Ramos (cell line): ENCODE measurements around the gene TRAPPC10.

Source experiments
- in situ Hi-C: fragments of 300-500 bp; cut with MboI; formaldehyde crosslinking; loops from one replicate; pipeline ENCODE4 v1.14.3; 2022; ENCODE audit warnings: low sequenced_read_pairs; ENCODE audit not compliant: unreplicated experiment

Gene TRAPPC10

GRCh38 chr21:44027607-44028286, 15.6 kb downstream of the TRAPPC10 start:
- in situ Hi-C loops, result loop anchor here (25.0 kb wide), 1 partner anchor 760 kb away; no protein-coding TSS in a partner anchor

- in situ Hi-C loops, result loop anchor here (25.0 kb wide), 1 partner anchor 759 kb away; no protein-coding TSS in a partner anchor
Observed at GRCh38 chr21:44028287-44028659, 16.2 kb downstream of the TRAPPC10 start.

DNA sequence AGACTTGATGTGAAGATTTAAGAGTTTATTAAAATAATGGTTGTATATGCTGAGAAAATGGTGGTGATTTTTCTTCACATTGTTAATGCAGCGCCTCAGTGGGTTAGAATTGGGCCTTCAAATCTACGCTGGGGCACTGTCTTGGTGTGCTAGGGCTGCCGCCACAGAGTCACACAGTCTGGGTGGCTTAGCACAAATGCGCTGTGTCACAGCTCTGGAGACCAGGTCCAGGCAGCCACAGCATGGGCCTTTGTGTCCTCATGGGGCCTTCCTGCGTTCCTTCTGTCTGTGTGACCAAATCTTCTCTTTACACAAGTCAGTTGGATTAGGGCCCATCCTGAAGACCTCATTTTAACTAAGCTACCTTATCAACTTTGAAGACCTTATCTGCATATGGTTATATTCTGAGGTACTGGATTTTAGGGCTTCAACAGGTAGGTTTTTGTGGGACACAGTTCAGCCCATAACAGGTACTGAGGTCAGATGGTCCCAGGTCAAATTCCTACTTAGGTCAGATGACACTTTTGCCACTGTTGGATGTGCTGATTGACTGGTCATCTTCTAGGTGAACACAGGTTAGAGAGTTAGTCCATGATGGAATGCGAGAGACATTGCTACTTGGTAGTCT, 17.5 kb downstream of the TRAPPC10 start:
- in situ Hi-C loops, result loop anchor here (5.0 to 25.0 kb wide), 2 partner anchors 38 to 758 kb away; no protein-coding TSS in a partner anchor

- in situ Hi-C loops, result loop anchor here (25.0 kb wide), 1 partner anchor 752 kb away; no protein-coding TSS in a partner anchor
Observed at GRCh38 chr21:44035244-44035643, 23.1 kb downstream of the TRAPPC10 start.

GRCh38 chr21:44038063-44038462, 26.0 kb downstream of the TRAPPC10 start:
- in situ Hi-C loops, result loop anchor here (25.0 kb wide), 1 partner anchor 749 kb away; no protein-coding TSS in a partner anchor

- in situ Hi-C loops, result loop anchor here (25.0 kb wide), 1 partner anchor 747 kb away; no protein-coding TSS in a partner anchor
Observed at GRCh38 chr21:44039828-44040227, 27.7 kb downstream of the TRAPPC10 start.

GRCh38 chr21:44043613-44044012, 31.5 kb downstream of the TRAPPC10 start:
- in situ Hi-C loops, result loop anchor here (25.0 kb wide), 1 partner anchor 744 kb away; no protein-coding TSS in a partner anchor

DNA sequence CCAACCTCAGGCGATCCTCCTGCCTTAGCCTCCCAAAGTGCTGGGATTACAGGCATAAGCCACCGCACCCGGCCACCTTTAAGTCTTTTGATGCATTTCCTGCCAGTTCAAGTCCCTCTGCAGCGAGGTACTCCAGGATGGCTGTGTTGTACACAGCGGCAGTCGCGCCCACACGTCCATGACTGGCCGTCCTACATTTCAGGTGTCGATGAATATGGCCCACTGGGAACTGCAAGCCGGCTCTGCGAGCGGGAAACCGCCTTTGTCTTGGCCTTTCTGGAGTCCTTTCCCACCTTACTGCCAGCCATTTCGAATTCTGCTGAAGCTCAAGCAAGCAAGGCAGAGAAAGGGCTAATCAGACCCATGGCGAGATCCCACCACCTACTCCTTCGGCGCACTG, 34.6 kb downstream of the TRAPPC10 start:
- in situ Hi-C loops, result loop anchor here (25.0 kb wide), 1 partner anchor 741 kb away; no protein-coding TSS in a partner anchor

DNA sequence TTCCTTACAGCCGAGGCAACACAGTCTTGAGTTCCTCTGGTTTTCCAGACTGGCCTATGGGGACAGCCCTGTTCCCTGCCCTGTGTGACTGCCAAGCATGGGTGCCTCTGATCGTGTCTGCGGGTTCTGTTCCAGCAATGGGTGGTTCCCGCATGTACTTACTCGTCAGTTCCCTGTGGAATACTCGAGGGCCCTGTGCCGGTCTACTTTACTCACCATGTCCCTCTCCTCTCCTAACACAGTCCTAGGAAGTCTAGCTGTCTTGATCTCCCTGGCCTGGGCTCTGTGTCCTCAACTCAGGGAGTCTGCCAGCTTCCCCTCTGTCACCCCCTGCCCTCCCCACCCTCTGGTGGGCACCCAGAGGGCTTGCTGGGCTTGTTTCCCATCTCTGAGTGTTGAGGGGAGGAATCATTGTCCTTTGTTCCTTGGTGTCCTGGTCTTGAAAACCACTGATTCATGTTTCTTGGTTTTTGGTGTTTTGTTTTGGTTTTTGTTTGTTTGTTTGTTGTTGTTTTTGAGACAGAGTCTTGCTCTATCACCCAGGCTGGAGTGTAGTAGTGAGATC, 36.0 kb downstream of the TRAPPC10 start:
- in situ Hi-C loops, result loop anchor here (25.0 kb wide), 1 partner anchor 739 kb away; no protein-coding TSS in a partner anchor

DNA sequence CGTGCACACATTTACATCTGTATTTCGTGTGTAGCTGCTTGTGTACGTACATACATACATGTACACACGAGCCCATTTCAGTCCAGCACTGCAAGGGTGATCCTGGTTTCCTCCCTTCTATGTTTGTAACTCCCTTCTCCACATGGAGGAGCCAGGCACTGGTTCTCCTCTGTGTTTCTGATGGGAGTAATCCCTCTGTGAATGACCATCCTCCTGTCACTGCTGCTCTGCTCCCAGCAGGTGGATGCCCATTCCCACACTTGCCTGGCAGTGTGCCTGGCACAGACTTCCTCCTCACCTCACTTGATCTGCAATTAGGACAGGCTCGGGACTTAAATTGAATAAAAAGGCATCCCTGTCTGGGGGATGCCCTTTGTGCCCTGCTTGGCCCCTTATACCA, 37.1 kb downstream of the TRAPPC10 start:
- in situ Hi-C loops, result loop anchor here (25.0 kb wide), 1 partner anchor 738 kb away; no protein-coding TSS in a partner anchor

DNA sequence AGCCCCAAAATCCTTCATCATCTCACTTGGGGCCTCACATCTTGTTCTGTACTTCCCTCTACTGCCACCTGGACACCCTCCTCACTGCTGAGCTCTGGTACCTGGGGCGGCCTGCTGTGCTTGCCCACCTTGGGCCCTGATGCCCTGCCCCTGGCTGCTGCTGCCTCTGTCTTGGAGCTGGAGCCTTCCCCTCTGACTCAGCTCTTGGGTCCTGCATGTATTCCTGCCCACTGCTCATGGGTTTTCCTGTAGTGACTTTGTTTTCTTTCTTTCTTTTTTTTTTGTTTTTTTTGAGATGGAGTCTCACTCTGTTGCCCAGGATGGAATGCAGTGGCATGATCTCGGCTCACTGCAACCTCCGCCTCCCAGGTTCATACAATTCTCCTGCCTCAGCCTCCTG, 37.5 kb downstream of the TRAPPC10 start:
- in situ Hi-C loops, result loop anchor here (25.0 kb wide), 1 partner anchor 738 kb away; no protein-coding TSS in a partner anchor

GRCh38 chr21:44050276-44050675, 38.2 kb downstream of the TRAPPC10 start:
- in situ Hi-C loops, result no loop called here

GRCh38 chr21:44051462-44051941, 39.4 kb downstream of the TRAPPC10 start:
- in situ Hi-C loops, result no loop called here

DNA sequence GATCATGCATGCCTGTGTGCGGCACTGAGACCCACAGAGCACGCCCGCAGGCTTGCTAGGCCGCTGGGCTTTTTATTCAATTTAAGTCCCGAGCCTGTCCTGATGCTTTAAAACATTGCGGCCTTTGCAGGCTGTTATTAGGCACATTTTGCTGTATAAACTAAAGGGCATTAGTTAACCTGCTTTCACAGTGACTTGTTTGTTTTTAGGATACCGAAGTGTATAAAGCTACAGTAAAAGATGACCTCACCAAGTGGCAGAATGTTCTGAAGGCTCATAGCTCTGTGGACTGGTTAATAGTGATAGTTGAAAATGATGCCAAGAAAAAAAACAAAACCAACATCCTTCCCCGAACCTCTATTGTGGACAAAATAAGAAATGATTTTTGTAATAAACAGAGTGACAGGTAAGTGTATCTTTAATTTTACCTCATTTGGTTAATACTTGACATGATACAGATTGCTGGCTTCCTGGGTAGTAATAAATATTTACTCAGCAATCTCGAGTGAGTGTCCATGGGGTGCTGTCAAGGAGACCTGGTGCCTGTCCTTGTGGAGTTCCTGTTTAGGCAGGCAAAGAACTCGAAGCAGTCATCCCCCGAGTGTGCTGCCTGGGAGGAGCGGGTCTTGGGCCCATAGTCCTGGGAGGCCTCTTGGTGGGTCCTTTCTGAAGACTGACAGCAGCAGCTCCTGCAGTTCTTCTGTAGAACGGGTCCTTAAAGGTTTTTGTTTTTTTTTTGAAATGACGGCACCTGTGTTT, 40.1 kb downstream of the TRAPPC10 start:
- in situ Hi-C loops, result no loop called here

GRCh38 chr21:44052830-44053226, 40.7 kb downstream of the TRAPPC10 start:
- in situ Hi-C loops, result no loop called here

DNA sequence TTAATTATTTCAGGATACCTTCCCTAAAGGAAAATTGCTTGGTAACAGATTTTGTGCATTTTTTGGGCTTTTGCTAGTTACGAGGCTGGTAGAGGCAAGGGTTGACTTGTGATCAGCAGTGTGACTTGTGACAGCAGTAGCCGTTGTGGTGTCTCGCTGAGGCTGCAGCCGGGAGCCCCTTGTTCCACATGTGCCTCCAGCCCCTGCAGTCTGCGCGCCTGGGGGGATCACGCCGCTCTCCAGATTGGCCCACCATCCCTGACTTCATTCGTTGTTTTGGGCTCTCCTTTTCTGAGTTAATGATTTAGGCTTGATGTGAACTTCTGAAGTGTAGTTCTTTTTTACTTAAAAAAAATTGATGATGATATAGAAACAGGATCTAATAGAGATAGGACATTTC, 41.5 kb downstream of the TRAPPC10 start:
- in situ Hi-C loops, result no loop called here

GRCh38 chr21:44054710-44055109, 42.6 kb downstream of the TRAPPC10 start:
- in situ Hi-C loops, result no loop called here

- in situ Hi-C loops, result no loop called here
Observed at GRCh38 chr21:44057055-44057454, 44.9 kb downstream of the TRAPPC10 start.

GRCh38 chr21:44057960-44058651, 46.0 kb downstream of the TRAPPC10 start:
- in situ Hi-C loops, result no loop called here

DNA sequence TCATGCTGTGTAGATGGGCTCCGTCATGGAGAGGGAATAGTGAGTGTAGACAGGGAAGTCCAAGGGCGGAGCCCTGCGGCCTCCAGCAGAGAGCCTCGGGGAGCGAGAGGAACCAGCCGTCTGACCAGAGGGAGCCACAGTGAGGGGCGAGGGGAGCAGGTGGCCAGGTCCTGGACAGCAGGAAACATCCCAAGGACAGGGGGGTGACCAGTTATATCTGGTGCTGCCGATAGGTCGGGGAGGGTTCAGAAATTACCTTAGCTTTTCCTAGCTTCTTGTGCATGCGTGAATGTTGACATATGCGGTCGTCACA, 46.5 kb downstream of the TRAPPC10 start:
- in situ Hi-C loops, result no loop called here
